Activated gamma-delta T cell (primary cell): ENCODE results near the gene FBXL2.
"Not testable (repeated sequence)": the region's sequence is repeated elsewhere in the genome, so short reads cannot be mapped to it uniquely, and the experiment has no call there.

Experiments
- DNase-seq: peaks from one replicate; lab custom pipeline; 2025; lab: John Stamatoyannopoulos, UW

Gene FBXL2

DNA sequence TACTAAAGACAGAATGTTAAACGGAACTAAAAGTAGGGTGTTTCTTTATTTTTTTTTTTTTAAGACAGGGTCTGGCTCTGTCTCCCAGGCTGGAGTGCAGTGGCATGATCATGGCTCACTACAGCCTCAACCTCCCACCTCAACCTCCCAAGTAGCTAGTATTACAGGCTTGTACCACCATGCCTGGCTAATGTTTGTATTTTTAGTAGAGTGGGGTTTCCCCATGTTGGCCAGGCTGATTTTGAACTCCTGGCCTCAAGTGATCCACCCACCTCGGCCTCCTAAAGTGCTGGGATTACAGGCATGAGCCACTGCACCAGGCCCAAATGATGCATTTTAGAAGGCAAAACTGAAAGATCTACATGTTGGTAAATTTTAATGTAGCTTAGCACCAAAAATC is 152.1 kb downstream of the FBXL2 start:
- not testable (repeated sequence) for DNase-seq

DNA sequence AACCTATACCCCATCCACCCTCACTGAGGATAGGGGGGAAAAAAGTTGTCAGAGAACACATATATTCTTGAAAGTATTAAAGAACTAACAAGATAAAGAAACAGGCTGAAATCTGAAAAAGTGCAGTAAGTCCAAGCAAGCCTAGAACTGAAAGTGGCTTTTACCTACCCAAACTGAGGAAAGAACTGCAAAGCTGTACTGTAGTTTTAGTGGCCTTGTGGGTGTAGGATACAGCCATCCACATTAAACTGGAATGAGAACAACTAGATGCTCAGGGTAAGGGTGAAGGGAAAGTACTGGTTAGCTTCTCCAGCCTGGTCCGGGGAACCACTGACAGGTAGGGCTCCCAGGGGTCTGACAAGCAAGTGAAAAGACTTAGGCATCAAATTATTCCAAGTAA is 152.8 kb downstream of the FBXL2 start:
- DNase-seq: no peak

GRCh38 chr3:33430571-33430970 is 153.3 kb downstream of the FBXL2 start:
- DNase-seq: no peak

DNA sequence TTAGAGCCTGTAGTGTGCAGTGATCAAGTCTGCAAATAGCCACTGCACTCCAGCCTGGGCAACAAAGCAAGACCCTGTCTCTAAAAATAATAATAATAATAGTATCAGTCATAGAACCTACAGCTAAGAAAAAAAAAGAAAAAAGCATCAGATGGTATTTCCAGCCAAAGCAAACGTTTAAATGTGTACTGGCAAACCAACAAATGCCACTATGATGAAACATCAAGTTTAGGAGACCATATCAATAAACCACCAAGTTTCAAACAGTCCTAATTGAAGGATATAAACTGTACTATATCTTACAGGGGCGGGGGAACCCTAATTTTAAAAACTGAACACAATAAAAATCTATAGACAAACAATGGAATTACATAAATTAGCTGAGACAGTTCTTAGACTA is 156.6 kb downstream of the FBXL2 start:
- no peak for DNase-seq
